HEK293 (cell line): ENCODE measurements around the gene ALOX12B.

Experiments used
- CTCF ChIA-PET: fragments of 350-600 bp; formaldehyde crosslinking; extraction: SDS; loops from one replicate; lab custom pipeline; 2021; ENCODE audit warnings: antibody characterized with exemption; lab: Yijun Ruan, JAX
- POLR2A ChIA-PET: fragments of 300-600 bp; formaldehyde crosslinking; extraction: SDS; loops from one replicate; lab custom pipeline; 2020; ENCODE audit warnings: antibody characterized with exemption, inconsistent platforms; lab: Yijun Ruan, JAX
- H3K27ac ChIP-seq: fragments of 200-500 bp; sonication (Bioruptor generic); 2 replicates; pipeline ENCODE4 v1.5.1; 2014; ENCODE audit warnings: low read depth, low read length, control low read depth, inconsistent platforms; ENCODE audit errors: extremely low read depth
- H3K36me3 ChIP-seq, 2 experiments: fragments of 200-500 bp in 1 of 2; sonication (Bioruptor generic) in 1 of 2; 1 replicate in 1 of 2; 2 replicates in 1 of 2; pipeline ENCODE4 v1.5.1; 2014 to 2017; ENCODE audit warnings: inconsistent platforms in 2 of 2, low read length in 2 of 2; ENCODE audit not compliant: control insufficient read depth in 2 of 2, insufficient read depth in 1 of 2
- H3K4me1 ChIP-seq: fragments of 200-500 bp; sonication (Bioruptor generic); 2 replicates; pipeline ENCODE4 v1.5.1; 2014; ENCODE audit warnings: mild to moderate bottlenecking, low read length, inconsistent platforms; ENCODE audit not compliant: control insufficient read depth, insufficient read depth
- H3K4me3 ChIP-seq: 2 replicates; pipeline ENCODE4 v1.5.1; 2011; ENCODE audit warnings: low read depth, mild to moderate bottlenecking, control low read depth, low read length, moderate library complexity
- H3K9me3 ChIP-seq: fragments of 200-500 bp; sonication (Bioruptor generic); 2 replicates; pipeline ENCODE4 v1.5.1; 2014; ENCODE audit warnings: low read depth, low read length, inconsistent platforms; ENCODE audit not compliant: control insufficient read depth, insufficient read depth
- BCL11B ChIP-seq: fragments of 450-650 bp; formaldehyde crosslinking; IDR thresholded peaks from 2 replicates; pipeline ENCODE4 v1.5.1; 2016; ENCODE audit warnings: low read depth, missing biosample characterization, missing genetic modification characterization
- ELK4 ChIP-seq: IDR thresholded peaks from 2 replicates; pipeline ENCODE4 v1.6.1; 2011; ENCODE audit warnings: mild to moderate bottlenecking, low read depth, low read length, borderline replicate concordance
- HIC1 ChIP-seq: fragments of 450-650 bp; formaldehyde crosslinking; IDR thresholded peaks from 2 replicates; pipeline ENCODE4 v1.5.1; 2016; ENCODE audit warnings: missing biosample characterization, missing genetic modification characterization
- IKZF3 ChIP-seq: fragments of 450-650 bp; IDR thresholded peaks from 2 replicates; pipeline ENCODE4 v1.5.0; 2018; ENCODE audit warnings: missing biosample characterization, mild to moderate bottlenecking, missing genetic modification characterization, moderate library complexity
- PATZ1 ChIP-seq: fragments of 450-650 bp; formaldehyde crosslinking; IDR thresholded peaks from 2 replicates; pipeline ENCODE4 v1.5.1; 2016; ENCODE audit warnings: missing biosample characterization, missing genetic modification characterization
- ZFP3 ChIP-seq: fragments of 450-650 bp; formaldehyde crosslinking; IDR thresholded peaks from 2 replicates; pipeline ENCODE4 v1.5.1; 2016; ENCODE audit warnings: low read depth, missing biosample characterization, missing genetic modification characterization
- ZNF148 ChIP-seq: fragments of 450-650 bp; formaldehyde crosslinking; IDR thresholded peaks from 2 replicates; pipeline ENCODE4 v1.5.0; 2017; ENCODE audit warnings: missing biosample characterization, missing genetic modification characterization, borderline replicate concordance
- ZNF324 ChIP-seq: fragments of 450-650 bp; formaldehyde crosslinking; IDR thresholded peaks from 2 replicates; pipeline ENCODE4 v1.5.1; 2016; ENCODE audit warnings: missing biosample characterization, missing genetic modification characterization
- ZNF335 ChIP-seq: fragments of 450-650 bp; formaldehyde crosslinking; conservative IDR thresholded peaks from 2 replicates; pipeline ENCODE4 v1.5.1; 2016; ENCODE audit warnings: missing biosample characterization, missing genetic modification characterization
- ZNF341 ChIP-seq: fragments of 450-650 bp; formaldehyde crosslinking; IDR thresholded peaks from 2 replicates; pipeline ENCODE4; 2016; ENCODE audit warnings: low read depth, missing biosample characterization, missing genetic modification characterization
- ZNF488 ChIP-seq: fragments of 450-650 bp; formaldehyde crosslinking; IDR thresholded peaks from 2 replicates; pipeline ENCODE4 v1.5.1; 2016; ENCODE audit warnings: missing biosample characterization, missing genetic modification characterization
- ZNF747 ChIP-seq: fragments of 450-650 bp; formaldehyde crosslinking; IDR thresholded peaks from 2 replicates; pipeline ENCODE4 v1.5.1; 2016; ENCODE audit warnings: missing biosample characterization, missing genetic modification characterization
- ZSCAN16 ChIP-seq: fragments of 450-650 bp; formaldehyde crosslinking; IDR thresholded peaks from 2 replicates; pipeline ENCODE4 v1.5.1; 2016; ENCODE audit warnings: missing biosample characterization, missing genetic modification characterization

The ALOX12B gene

GRCh38 chr17:8080799-8081219 is 6.7 kb downstream of the ALOX12B start:
- Histone ChIP-seq H3K4me3 (no peak overlapping the region), H3K9me3 (no peaks in the 10 kb centered on the region; the same call in 1 of the 2 replicates), H3K36me3 (peaks cover 0 to 5% of the 10 kb centered on the region in 2 experiments; a peak in 1 of 3 replicates), H3K27ac (no peak overlapping the region), H3K4me1 (peaks cover 7% of the 10 kb centered on the region)
- POLR2A ChIA-PET, result no interaction called here
- CTCF ChIA-PET, result interaction anchor here (0.7 to 27.3 kb wide), 9 partner anchors 8 to 233 kb away, joined by 3 to 561 read pairs (median 3); partner anchors contain the start of gene ALOX12B
- TF ChIP-seq HIC1 (tag by site-specific recombination) (0 out of 2 replicates have a peak, but pooled peaks have one; percentile 14), ZNF324 (no peak), BCL11B (tag by site-specific recombination) (no peak), ZNF747 (tag by site-specific recombination) (no peak), ELK4 (no peak), ZNF488 (tag by site-specific recombination) (no peak)

- peaks cover 0 to 5% of the 10 kb centered on the region in 2 experiments; a peak in 1 of 3 replicates for H3K36me3 ChIP-seq
- CTCF ChIA-PET, result interaction anchor here (0.6 to 27.3 kb wide), 12 partner anchors 8 to 233 kb away, joined by 3 to 561 read pairs (median 6); partner anchors contain the start of gene ALOX12B
- H3K4me3 ChIP-seq, result peak overlapping the region; percentile 55
- peak overlapping the region; percentile 32; the same call in 1 of the 2 replicates for H3K27ac ChIP-seq
- POLR2A ChIA-PET, result interaction anchor here (1.0 to 1.3 kb wide), 2 partner anchors 39 to 235 kb away, joined by 3 to 7 read pairs; no protein-coding TSS in a partner anchor
- TF ChIP-seq ZNF341 (tag by site-specific recombination) (peak; percentile 59), ZNF335 (peak; percentile 79), ZFP3 (tag by site-specific recombination) (no peak), PATZ1 (tag by site-specific recombination) (0 out of 2 replicates have a peak, but pooled peaks have one; percentile 15), IKZF3 (tag by site-specific recombination) (peak; percentile 43; the same call in 1 of the 2 replicates), ZSCAN16 (tag by site-specific recombination) (no peak), ZNF148 (tag by site-specific recombination) (no peak)
- H3K9me3 ChIP-seq, result no peaks in the 10 kb centered on the region; the same call in 1 of the 2 replicates
- peaks cover 7% of the 10 kb centered on the region for H3K4me1 ChIP-seq
These were observed 7.2 kb downstream of the ALOX12B start for GRCh38 chr17:8080208-8080798.
